ENCODE measurements around the gene ATG2A.

DNA sequence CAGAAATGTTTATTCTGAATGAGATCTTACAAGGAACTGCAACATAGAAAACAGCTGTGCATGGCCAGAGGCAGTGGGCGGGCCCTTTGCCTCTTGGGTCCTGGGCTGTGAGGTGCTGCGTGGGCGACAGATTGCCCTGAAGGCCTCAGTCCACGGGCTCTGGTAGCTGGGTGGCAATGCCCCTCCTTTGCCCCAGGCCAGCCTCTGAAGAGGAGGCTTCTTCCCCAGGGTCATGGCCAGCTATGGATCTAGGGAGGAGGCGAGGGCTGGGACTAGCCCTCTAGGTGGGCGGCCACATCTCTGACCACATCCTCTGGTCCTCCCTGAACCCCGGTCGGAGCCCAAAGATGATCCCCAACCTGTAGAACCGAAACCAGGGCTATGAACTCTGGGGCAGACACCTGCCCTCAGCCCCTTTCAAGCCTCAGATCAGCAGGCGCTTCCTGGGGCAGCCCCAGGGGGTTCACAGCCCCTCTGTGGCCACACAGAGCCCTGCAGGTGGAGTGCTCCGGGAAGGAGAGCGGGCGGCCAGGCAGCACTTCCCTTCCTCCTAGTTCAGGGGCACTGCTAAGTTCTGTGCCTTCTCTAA, 65.9 kb downstream of the ATG2A start:
- TF ChIP-seq POLR2A (IDR thresholded peaks at IDR 0.05; ENCODE audit: low read depth, low read length) (peak; percentile 57), POLR2AphosphoS5 (IDR thresholded peaks at IDR 0.05; ENCODE audit: low read depth, low read length) (peak; percentile 78), TAF1 (IDR thresholded peaks at IDR 0.05; ENCODE audit: low read depth, low read length) (0 out of 2 replicates have a peak, but pooled peaks have one; percentile 7), POU2F2 (IDR thresholded peaks at IDR 0.05; ENCODE audit: low read depth, low read length) (peak; percentile 40; the same call in 1 of the 2 replicates), PAX5 (IDR thresholded peaks at IDR 0.05; ENCODE audit: insufficient read depth, low read length, severe bottlenecking) (peak; percentile 37)

Data from GM12891 (cell line).